Vagina (tissue), 2 donors: Measurements from ENCODE around the gene NAALADL1. TPM values are rescaled to one million over a fixed set of nuclear protein-coding genes. Genes with fewer than 3 reads are reported as not detected.

Experiments
- DNase-seq, 2 donors: peaks; one replicate each; pipeline ENCODE4 v3.0.0-alpha.2; 2017; ENCODE audit errors: extremely low spot score in 2 of 2
- H3K27ac ChIP-seq: fragments of 200-600 bp; sonication (generic); one replicate; pipeline ENCODE4 v1.5.1; 2019
- H3K27me3 ChIP-seq: fragments of 200-600 bp; sonication (generic); one replicate; pipeline ENCODE4 v1.5.1; 2019
- H3K36me3 ChIP-seq, 2 donors: fragments of 200-600 bp; sonication (generic); one replicate each; pipeline ENCODE4 v1.5.1; 2017 to 2019
- H3K4me1 ChIP-seq: fragments of 200-600 bp; sonication (generic); one replicate; pipeline ENCODE4 v1.5.1; 2019
- H3K4me3 ChIP-seq, 2 donors: fragments of 200-600 bp; sonication (generic); 1 replicate in 1 of 2; 2 replicates in 1 of 2; pipeline ENCODE4 v1.5.1; 2016 to 2019
- H3K9me3 ChIP-seq: fragments of 200-600 bp; sonication (generic); one replicate; pipeline ENCODE4 v1.5.1; 2019
- CTCF ChIP-seq, 3 experiments: fragments of 450-650 bp in 2 of 3; fragments of 200-600 bp in 1 of 3; sonication (generic) in 1 of 3; IDR thresholded peaks; one replicate each; pipeline ENCODE4 v1.5.1; 2017 to 2019; ENCODE audit warnings: antibody characterized with exemption in 3 of 3, mild to moderate bottlenecking in 2 of 3, moderate library complexity in 2 of 3
- POLR2A ChIP-seq, 2 donors: fragments of 450-650 bp; IDR thresholded peaks; one replicate each; pipeline ENCODE4 v1.6.1; 2017; ENCODE audit warnings: antibody characterized with exemption in 2 of 2, mild to moderate bottlenecking in 2 of 2, moderate library complexity in 2 of 2
- POLR2AphosphoS5 ChIP-seq, 2 donors: sonication (generic); formaldehyde crosslinking; IDR thresholded peaks; one replicate each; pipeline ENCODE4 v1.9.0; 2017; ENCODE audit warnings: antibody characterized with exemption in 2 of 2, mild to moderate bottlenecking in 2 of 2, low read depth in 1 of 2; ENCODE audit not compliant: insufficient read depth in 1 of 2
- intact Hi-C: fragments of 100-400 bp; cut with DNase I; formaldehyde crosslinking; loops from one replicate; pipeline ENCODE4 v1.15.1; 2023
- total RNA-seq: library from RNA; depleted of rRNA; stranded (reverse); fragments of >200 nt; gene quantifications from one replicate; pipeline ENCODE4 v1.2.3, GENCODE V29; 2016

NAALADL1 gene
- total RNA-seq, 1 donor from 2014 or later, result 30.7 TPM

- Histone ChIP-seq H3K27me3 (no peaks in the 10 kb centered on the region), H3K27ac (no peak overlapping the region), H3K4me3 (no peak overlapping the region), H3K36me3 (no peaks in the 10 kb centered on the region), H3K4me1 (peaks cover 6% of the 10 kb centered on the region), H3K9me3 (no peaks in the 10 kb centered on the region)
- DNase-seq, result no peak
- intact Hi-C loops, result no loop called here
- TF ChIP-seq CTCF (IDR thresholded peaks at IDR 0.05) (no peak), POLR2AphosphoS5 (IDR thresholded peaks at IDR 0.05; ENCODE audit: insufficient read depth in 1 of 2, low read depth in 1 of 2) (no peak), POLR2A (IDR thresholded peaks at IDR 0.05) (no peak)
Observed at GRCh38 chr11:65078786-65079342, 20.5 kb upstream of the NAALADL1 start.

- DNase-seq, result no peak
- TF ChIP-seq CTCF (IDR thresholded peaks at IDR 0.05) (peak in 1 of 3 experiments; percentile 36), POLR2A (IDR thresholded peaks at IDR 0.05) (no peak), POLR2AphosphoS5 (IDR thresholded peaks at IDR 0.05; ENCODE audit: insufficient read depth in 1 of 2, low read depth in 1 of 2) (no peak)
- Histone ChIP-seq H3K9me3 (no peaks in the 10 kb centered on the region), H3K4me3 (no peak overlapping the region), H3K36me3 (no peaks in the 10 kb centered on the region), H3K4me1 (peaks cover under 1% of the 10 kb centered on the region), H3K27ac (no peak overlapping the region), H3K27me3 (no peaks in the 10 kb centered on the region)
- intact Hi-C loops, result no loop called here
Observed at GRCh38 chr11:65078151-65078550, 19.8 kb upstream of the NAALADL1 start.

GRCh38 chr11:65077451-65077850, 19.1 kb upstream of the NAALADL1 start:
- Histone ChIP-seq H3K27ac (no peak overlapping the region), H3K36me3 (no peaks in the 10 kb centered on the region), H3K9me3 (no peaks in the 10 kb centered on the region), H3K27me3 (no peaks in the 10 kb centered on the region), H3K4me3 (no peak overlapping the region), H3K4me1 (no peaks in the 10 kb centered on the region)
- TF ChIP-seq POLR2A (IDR thresholded peaks at IDR 0.05), result no peak
- TF ChIP-seq CTCF (IDR thresholded peaks at IDR 0.05), result no peak
- no peak for TF ChIP-seq POLR2AphosphoS5 (IDR thresholded peaks at IDR 0.05; ENCODE audit: insufficient read depth in 1 of 2, low read depth in 1 of 2)
- intact Hi-C loops, result no loop called here
- DNase-seq, result no peak

GRCh38 chr11:65072631-65072966, 14.2 kb upstream of the NAALADL1 start:
- intact Hi-C loops, result no loop called here
- no peaks in the 10 kb centered on the region for H3K27me3 ChIP-seq
- no peak overlapping the region for H3K4me3 ChIP-seq
- no peak overlapping the region for H3K27ac ChIP-seq
- no peaks in the 10 kb centered on the region for H3K4me1 ChIP-seq
- TF ChIP-seq POLR2A (IDR thresholded peaks at IDR 0.05) (no peak), CTCF (IDR thresholded peaks at IDR 0.05) (no peak), POLR2AphosphoS5 (IDR thresholded peaks at IDR 0.05; ENCODE audit: insufficient read depth in 1 of 2, low read depth in 1 of 2) (no peak)
- no peak for DNase-seq
- H3K9me3 ChIP-seq, result no peaks in the 10 kb centered on the region
- H3K36me3 ChIP-seq, result no peaks in the 10 kb centered on the region

GRCh38 chr11:65071907-65072630, 13.7 kb upstream of the NAALADL1 start:
- Histone ChIP-seq H3K27me3 (no peaks in the 10 kb centered on the region), H3K27ac (no peak overlapping the region), H3K4me3 (no peak overlapping the region), H3K36me3 (no peaks in the 10 kb centered on the region), H3K9me3 (no peaks in the 10 kb centered on the region), H3K4me1 (no peaks in the 10 kb centered on the region)
- DNase-seq, result no peak
- intact Hi-C loops, result no loop called here
- TF ChIP-seq POLR2A (IDR thresholded peaks at IDR 0.05), result no peak
- no peak for TF ChIP-seq CTCF (IDR thresholded peaks at IDR 0.05)
